GM10248 (cell line): ENCODE results near the gene CAMTA2.
A peak's percentile ranks its signal among the peaks of the same experiment; 100 is the strongest.

Source experiments
- CTCF ChIA-PET: fragments of 300-600 bp; sonication (Branson Sonifier 250); formaldehyde crosslinking; extraction: SDS; loops from one replicate; lab custom pipeline; 2021; ENCODE audit warnings: antibody characterized with exemption; lab: Yijun Ruan, JAX
- POLR2A ChIA-PET: fragments of 350-650 bp; sonication (Branson Sonifier 250); formaldehyde crosslinking; extraction: SDS; loops from one replicate; lab custom pipeline; 2020; ENCODE audit warnings: antibody characterized with exemption; lab: Yijun Ruan, JAX
- DNase-seq: peaks from one replicate; pipeline ENCODE4 v3.0.0; 2012; ENCODE audit errors: extremely low spot score
- CTCF ChIP-seq: IDR thresholded peaks from 2 replicates; pipeline ENCODE4 v1.5.1; 2012; ENCODE audit warnings: mild to moderate bottlenecking, low read depth; ENCODE audit errors: extremely low read depth, missing control alignments, control extremely low read depth

The CAMTA2 gene

GRCh38 chr17:4946312-4946976 is 41.0 kb downstream of the CAMTA2 start:
- POLR2A ChIA-PET = no interaction called here
- CTCF ChIA-PET = interaction anchor here (1.2 to 4.0 kb wide), 4 partner anchors 10 to 51 kb away, joined by 3 to 11 read pairs (median 6); partner anchors contain the start of genes INCA1, KIF1C and SPAG7
- no peak for DNase-seq
- TF ChIP-seq CTCF = no peak

GRCh38 chr17:4945944-4946280 is 41.6 kb downstream of the CAMTA2 start:
- POLR2A ChIA-PET = no interaction called here
- no peak for DNase-seq
- CTCF ChIA-PET = interaction anchor here (1.1 to 4.0 kb wide), 4 partner anchors 11 to 85 kb away, joined by 3 to 11 read pairs (median 6); partner anchors contain the start of genes INCA1 and KIF1C
- no peak for TF ChIP-seq CTCF

GRCh38 chr17:4945176-4945943 is 42.1 kb downstream of the CAMTA2 start:
- peak; percentile 75 for DNase-seq
- ChIA-PET CTCF (interaction anchor here (1.1 to 4.0 kb wide), 4 partner anchors 11 to 85 kb away, joined by 3 to 11 read pairs (median 6); partner anchors contain the start of genes INCA1 and KIF1C), POLR2A (interaction anchor here (1.1 kb wide), 1 partner anchor 22 kb away, joined by 6 read pairs; the partner anchor contains the start of gene SPAG7)
- no peak for TF ChIP-seq CTCF

GRCh38 chr17:4944554-4945175 is 42.8 kb downstream of the CAMTA2 start:
- POLR2A ChIA-PET = interaction anchor here (1.1 kb wide), 1 partner anchor 23 kb away, joined by 6 read pairs; the partner anchor contains the start of gene SPAG7
- no peak for TF ChIP-seq CTCF
- CTCF ChIA-PET = interaction anchor here (1.1 kb wide), 1 partner anchor 86 kb away, joined by 3 read pairs; no protein-coding TSS in a partner anchor
- no peak for DNase-seq

- no peak for DNase-seq
- no peak for TF ChIP-seq CTCF
- POLR2A ChIA-PET = interaction anchor here (1.1 kb wide), 1 partner anchor 23 kb away, joined by 6 read pairs; the partner anchor contains the start of gene SPAG7
- CTCF ChIA-PET = no interaction called here
Measured at GRCh38 chr17:4944163-4944553, 43.3 kb downstream of the CAMTA2 start.
